Large intestine (tissue), 3 donors: Measurements from ENCODE around the gene VAV1. TPM values are rescaled to one million over a fixed set of nuclear protein-coding genes. Genes with fewer than 3 reads are reported as not detected.
A peak's percentile ranks its signal among the peaks of the same experiment; 100 is the strongest.
"Not testable (repeated sequence)": the region's sequence is repeated elsewhere in the genome, so short reads cannot be mapped to it uniquely, and the experiment has no call there.

ENCODE experiments used
- DNase-seq, 2 donors: peaks; one replicate each; pipeline versions ENCODE4 v3.0.0 to v3.0.0-alpha.2; 2013
- H3K27ac ChIP-seq: one replicate; pipeline ENCODE4 v1.5.1; 2013; ENCODE audit warnings: low read length
- H3K27me3 ChIP-seq: 2 replicates; pipeline ENCODE4 v1.6.1; 2013; ENCODE audit warnings: low read length; ENCODE audit not compliant: control insufficient read depth, insufficient read depth
- H3K36me3 ChIP-seq: 2 replicates; pipeline ENCODE4 v1.6.1; 2013; ENCODE audit warnings: low read length; ENCODE audit not compliant: control insufficient read depth, insufficient read depth
- H3K4me1 ChIP-seq: one replicate; pipeline ENCODE4 v1.6.1; 2013; ENCODE audit warnings: low read length; ENCODE audit not compliant: control insufficient read depth, insufficient read depth
- H3K4me3 ChIP-seq: one replicate; pipeline ENCODE4 v1.5.1; 2013; ENCODE audit warnings: low read length
- H3K9me3 ChIP-seq: one replicate; pipeline ENCODE4 v1.6.1; 2013; ENCODE audit warnings: mild to moderate bottlenecking, low read depth, low read length, moderate library complexity; ENCODE audit not compliant: control insufficient read depth
- WGBS: methylation state at CpG from one replicate; pipeline ENCODE4 v1.1.5; 2013; ENCODE audit warnings: low lambda C conversion rate; ENCODE audit not compliant: insufficient coverage; 5-methylcytosine and 5-hydroxymethylcytosine counted together
- polyA plus RNA-seq: library from polyadenylated mRNA; unstranded; fragments of 120-200 nt; gene quantifications from one replicate; pipeline ENCODE4 v1.2.1, GENCODE V29; 2013

The VAV1 gene
- polyA plus RNA-seq, 1 donor: 3.2 TPM

GRCh38 chr19:6745965-6746364 is 26.5 kb upstream of the VAV1 start:
- no CpG with 5 or more reads among the region's 24 CpGs for WGBS
- Histone ChIP-seq H3K27me3 (no peaks in the 10 kb centered on the region), H3K36me3 (peaks cover 73% of the 10 kb centered on the region), H3K4me3 (no peak overlapping the region), H3K4me1 (peaks cover 11% of the 10 kb centered on the region), H3K9me3 (peaks cover 3% of the 10 kb centered on the region), H3K27ac (no peak overlapping the region)
- DNase-seq: no peak

GRCh38 chr19:6748543-6748942 is 24.0 kb upstream of the VAV1 start:
- H3K9me3 ChIP-seq, DNase-seq, H3K27me3 ChIP-seq, H3K4me3 ChIP-seq: not testable (repeated sequence)
- H3K27ac ChIP-seq: peak overlapping the region; percentile 67
- 57% methylated on average over 1 of the region's 10 CpGs for WGBS
- peaks cover 23% of the 10 kb centered on the region for H3K4me1 ChIP-seq
- H3K36me3 ChIP-seq: peaks cover 70% of the 10 kb centered on the region

- Histone ChIP-seq H3K36me3 (peaks cover 60% of the 10 kb centered on the region), H3K27ac (peak overlapping the region; percentile 10)
- DNase-seq: peak in 1 of 2 donors; percentile 53
Measured at GRCh38 chr19:6750062-6750461, 22.4 kb upstream of the VAV1 start.

GRCh38 chr19:6751189-6751588 is 21.3 kb upstream of the VAV1 start:
- WGBS: no CpG with 5 or more reads among the region's 16 CpGs
- H3K36me3 ChIP-seq: peaks cover 61% of the 10 kb centered on the region
- no peak overlapping the region for H3K4me3 ChIP-seq
- H3K4me1 ChIP-seq: peaks cover 18% of the 10 kb centered on the region
- no peak for DNase-seq
- peak overlapping the region; percentile 99 for H3K27ac ChIP-seq
- H3K9me3 ChIP-seq: peaks cover under 1% of the 10 kb centered on the region
- H3K27me3 ChIP-seq: no peaks in the 10 kb centered on the region

More at GRCh38 chr19:6750062-6750461, 22.4 kb upstream of the VAV1 start:
- WGBS: no CpG with 5 or more reads among the region's 20 CpGs
- peaks cover 18% of the 10 kb centered on the region for H3K4me1 ChIP-seq
- H3K9me3 ChIP-seq: peaks cover 3% of the 10 kb centered on the region
- no peaks in the 10 kb centered on the region for H3K27me3 ChIP-seq
- no peak overlapping the region for H3K4me3 ChIP-seq

GRCh38 chr19:6752256-6753177 is 20.0 kb upstream of the VAV1 start:
- Histone ChIP-seq H3K27ac (peak overlapping the region; percentile 99), H3K36me3 (peaks cover 47% of the 10 kb centered on the region), H3K4me1 (peaks cover 18% of the 10 kb centered on the region), H3K27me3 (no peaks in the 10 kb centered on the region), H3K9me3 (no peaks in the 10 kb centered on the region), H3K4me3 (peak overlapping the region; percentile 59)
- no CpG with 5 or more reads among the region's 50 CpGs for WGBS
- peak; percentile 91 to 96 for DNase-seq

GRCh38 chr19:6753178-6754031 is 19.1 kb upstream of the VAV1 start:
- H3K27me3 ChIP-seq: no peaks in the 10 kb centered on the region
- DNase-seq: peak; percentile 96 to 98
- H3K4me1 ChIP-seq: peaks cover 14% of the 10 kb centered on the region
- peak overlapping the region; percentile 99 for H3K27ac ChIP-seq
- no CpG with 5 or more reads among the region's 50 CpGs for WGBS
- peak overlapping the region; percentile 59 for H3K4me3 ChIP-seq
- peaks cover 40% of the 10 kb centered on the region for H3K36me3 ChIP-seq
- H3K9me3 ChIP-seq: no peaks in the 10 kb centered on the region

- peaks cover 14% of the 10 kb centered on the region for H3K4me1 ChIP-seq
- H3K9me3 ChIP-seq: no peaks in the 10 kb centered on the region
- no peaks in the 10 kb centered on the region for H3K27me3 ChIP-seq
- DNase-seq: no peak
- H3K4me3 ChIP-seq: no peak overlapping the region
- WGBS: no CpG with 5 or more reads among the region's 22 CpGs
- peak overlapping the region; percentile 99 for H3K27ac ChIP-seq
- H3K36me3 ChIP-seq: peaks cover 41% of the 10 kb centered on the region
Measured at GRCh38 chr19:6754136-6754535, 18.4 kb upstream of the VAV1 start.

- WGBS: no CpG with 5 or more reads among the region's 23 CpGs
- Histone ChIP-seq H3K4me3 (no peak overlapping the region), H3K9me3 (no peaks in the 10 kb centered on the region), H3K36me3 (peaks cover 41% of the 10 kb centered on the region), H3K27me3 (no peaks in the 10 kb centered on the region), H3K27ac (no peak overlapping the region), H3K4me1 (peaks cover 14% of the 10 kb centered on the region)
- DNase-seq: no peak
Measured at GRCh38 chr19:6754653-6755463, 17.6 kb upstream of the VAV1 start.

- Histone ChIP-seq H3K27me3 (no peaks in the 10 kb centered on the region), H3K4me1 (peaks cover 7% of the 10 kb centered on the region), H3K4me3 (no peak overlapping the region), H3K36me3 (peaks cover 33% of the 10 kb centered on the region), H3K9me3 (no peaks in the 10 kb centered on the region), H3K27ac (no peak overlapping the region)
- no peak for DNase-seq
- WGBS: no CpG with 5 or more reads among the region's 17 CpGs
Measured at GRCh38 chr19:6760606-6761005, 11.9 kb upstream of the VAV1 start.
